Glutamatergic neuron (in vitro differentiated cells): ENCODE results near the gene APBB2. TPM values are rescaled to one million over a fixed set of nuclear protein-coding genes. Genes with fewer than 3 reads are reported as not detected.

ENCODE experiments used
- DNase-seq: peaks from one replicate; pipeline ENCODE4 v3.0.0; 2022
- H3K27ac Mint-ChIP-seq: one replicate; pipeline ENCODE4 v1.8.0; 2020; ENCODE audit warnings: mild to moderate bottlenecking, mixed read lengths, inconsistent platforms; ENCODE audit not compliant: unreplicated experiment
- H3K27me3 Mint-ChIP-seq: one replicate; pipeline ENCODE4 v1.8.0; 2020; ENCODE audit warnings: mild to moderate bottlenecking, moderate library complexity, mixed read lengths, inconsistent platforms; ENCODE audit not compliant: unreplicated experiment
- H3K36me3 Mint-ChIP-seq: one replicate; pipeline ENCODE4 v1.8.0; 2020; ENCODE audit warnings: mild to moderate bottlenecking, mixed read lengths, inconsistent platforms; ENCODE audit not compliant: unreplicated experiment
- H3K4me1 Mint-ChIP-seq: one replicate; pipeline ENCODE4 v1.8.0; 2020; ENCODE audit warnings: mild to moderate bottlenecking, low read depth, mixed read lengths, inconsistent platforms; ENCODE audit not compliant: unreplicated experiment
- H3K4me3 Mint-ChIP-seq: one replicate; pipeline ENCODE4 v1.8.0; 2020; ENCODE audit warnings: mild to moderate bottlenecking, mixed read lengths, inconsistent platforms; ENCODE audit not compliant: unreplicated experiment
- H3K9me3 Mint-ChIP-seq: one replicate; pipeline ENCODE4 v1.8.0; 2020; ENCODE audit warnings: mild to moderate bottlenecking, moderate library complexity, mixed read lengths, inconsistent platforms; ENCODE audit not compliant: unreplicated experiment
- CTCF ChIP-seq: fragments of 200-600 bp; sonication (generic); IDR thresholded peaks from one replicate; pipeline ENCODE4 v1.5.0; 2021; ENCODE audit not compliant: partially characterized antibody, unreplicated experiment
- total RNA-seq: library from RNA; stranded (reverse); fragmentation: NEBNext Ultra II Directional; extraction: Animal tissue kit (Norgen Biotek cat#: 25700); gene quantifications from one replicate; pipeline ENCODE4 v1.2.1, GENCODE V29; 2021; ENCODE audit not compliant: unreplicated experiment

The APBB2 gene
- total RNA-seq, 1 donor from 2014 or later, result 117 TPM

- Mint-ChIP-seq H3K27me3 (no peaks in the 10 kb centered on the region), H3K27ac (no peak overlapping the region), H3K36me3 (no peaks in the 10 kb centered on the region), H3K4me1 (peaks cover under 1% of the 10 kb centered on the region), H3K9me3 (peaks cover under 1% of the 10 kb centered on the region), H3K4me3 (no peak overlapping the region)
- DNase-seq, result no peak
- TF ChIP-seq CTCF, result no peak
These were observed 7.7 kb upstream of the APBB2 start for GRCh38 chr4:41221850-41222645.

GRCh38 chr4:41219421-41219950, 5.1 kb upstream of the APBB2 start:
- Mint-ChIP-seq H3K36me3 (no peaks in the 10 kb centered on the region), H3K27me3 (peaks cover 1% of the 10 kb centered on the region), H3K27ac (no peak overlapping the region), H3K4me3 (no peak overlapping the region), H3K4me1 (peaks cover 10% of the 10 kb centered on the region), H3K9me3 (peaks cover 4% of the 10 kb centered on the region)
- DNase-seq, result no peak
- TF ChIP-seq CTCF, result no peak

- no peak for DNase-seq
- H3K4me1 Mint-ChIP-seq, result peaks cover 10% of the 10 kb centered on the region
- peaks cover 1% of the 10 kb centered on the region for H3K27me3 Mint-ChIP-seq
- peaks cover 4% of the 10 kb centered on the region for H3K9me3 Mint-ChIP-seq
- H3K27ac Mint-ChIP-seq, result no peak overlapping the region
- no peak for TF ChIP-seq CTCF
- H3K4me3 Mint-ChIP-seq, result no peak overlapping the region
- no peaks in the 10 kb centered on the region for H3K36me3 Mint-ChIP-seq
These were observed 4.4 kb upstream of the APBB2 start for GRCh38 chr4:41218703-41219102.

- Mint-ChIP-seq H3K4me1 (peaks cover 18% of the 10 kb centered on the region), H3K27ac (no peak overlapping the region), H3K36me3 (no peaks in the 10 kb centered on the region), H3K27me3 (peaks cover 6% of the 10 kb centered on the region), H3K9me3 (peaks cover 4% of the 10 kb centered on the region), H3K4me3 (peak overlapping the region; percentile 96)
- DNase-seq, result no peak
- TF ChIP-seq CTCF, result no peak
These were observed 3.0 kb upstream of the APBB2 start for GRCh38 chr4:41217374-41217773.

- Mint-ChIP-seq H3K27me3 (peaks cover 6% of the 10 kb centered on the region), H3K9me3 (peaks cover 4% of the 10 kb centered on the region), H3K36me3 (no peaks in the 10 kb centered on the region), H3K27ac (peak overlapping the region; percentile 98), H3K4me1 (peaks cover 20% of the 10 kb centered on the region), H3K4me3 (peak overlapping the region; percentile 96)
- TF ChIP-seq CTCF, result no peak
- DNase-seq, result no peak
These were observed 2.6 kb upstream of the APBB2 start for GRCh38 chr4:41217020-41217333.
